K562 (cell line): ENCODE results near the gene CSE1L. TPM values are rescaled to one million over a fixed set of nuclear protein-coding genes. Genes with fewer than 3 reads are reported as not detected.

Experiments used
- DLX4 ChIP-seq: fragments of 250-450 bp; sonication (Bioruptor Pico); IDR thresholded peaks from 2 replicates; pipeline ENCODE4 v1.6.1; 2021; ENCODE audit warnings: mild to moderate bottlenecking
- HDAC1 ChIP-seq, 2 experiments: fragments of 450-650 bp; IDR thresholded peaks; 2 replicates each; pipeline ENCODE4 v1.6.1; 2016 to 2017; ENCODE audit warnings: inconsistent platforms in 1 of 2, mild to moderate bottlenecking in 1 of 2, moderate library complexity in 1 of 2
- RBFOX2 ChIP-seq: fragments of 200-400 bp; formaldehyde crosslinking; IDR thresholded peaks from 2 replicates; pipeline ENCODE4 v1.6.1; 2017; ENCODE audit warnings: low read depth, mild to moderate bottlenecking, low read length, moderate library complexity
- RBM15 ChIP-seq: fragments of 200-400 bp; formaldehyde crosslinking; IDR thresholded peaks from 2 replicates; pipeline ENCODE4 v1.6.1; 2018; ENCODE audit warnings: mild to moderate bottlenecking, low read length, moderate library complexity; ENCODE audit not compliant: insufficient read depth
- SIN3A ChIP-seq, 2 experiments: fragments of 150-350 bp in 1 of 2; IDR thresholded peaks; 2 replicates each; pipeline ENCODE4 v1.6.1; 2011 to 2016; ENCODE audit warnings: borderline replicate concordance in 2 of 2, low read depth in 2 of 2, low read length in 2 of 2, mild to moderate bottlenecking in 2 of 2, moderate library complexity in 2 of 2; ENCODE audit not compliant: control insufficient read depth in 1 of 2
- TAL1 ChIP-seq: fragments of 450-650 bp; IDR thresholded peaks from 2 replicates; pipeline ENCODE4 v1.6.1; 2016; ENCODE audit warnings: mild to moderate bottlenecking
- TCF7 ChIP-seq: sonication (generic); IDR thresholded peaks from 2 replicates; pipeline ENCODE4 v1.6.1; 2016; ENCODE audit warnings: antibody characterized with exemption, borderline replicate concordance
- TSC22D4 ChIP-seq: fragments of 450-650 bp; IDR thresholded peaks from 2 replicates; pipeline ENCODE4 v1.6.1; 2016; ENCODE audit warnings: missing genetic modification characterization, missing biosample characterization, control low read depth
- UBTF ChIP-seq, 2 experiments: IDR thresholded peaks; 2 replicates each; pipeline ENCODE4 v1.6.1; 2012; ENCODE audit warnings: improper control_type of control experiment in 2 of 2, low read depth in 2 of 2, low read length in 2 of 2, borderline replicate concordance in 1 of 2
- ZBTB7A ChIP-seq: IDR thresholded peaks from 2 replicates; pipeline ENCODE4 v1.6.1; 2011; ENCODE audit warnings: low read depth, mild to moderate bottlenecking, low read length, moderate library complexity, borderline replicate concordance; ENCODE audit not compliant: control insufficient read depth
- ZNF24 ChIP-seq: fragments of 450-650 bp; IDR thresholded peaks from 2 replicates; pipeline ENCODE4 v1.6.1; 2016
- ZNF407 ChIP-seq: fragments of 450-650 bp; IDR thresholded peaks from 2 replicates; pipeline ENCODE4 v1.6.1; 2016; ENCODE audit warnings: low read depth
- polyA plus RNA-seq, 8 experiments: library from polyadenylated mRNA; depleted of rRNA in 4 of 8; stranded (reverse) in 5 of 8; unstranded in 3 of 8; fragments of >200 nt; fragmentation: Nextera tagmentation in 2 of 8; fragmentation: Illumina TruSeq in 1 of 8; extraction: Ambion mirVana in 2 of 8; extraction: Trizol in 1 of 8; gene quantifications; 2 replicates each; pipeline versions ENCODE4 v1.2.1 to v1.2.3, GENCODE V29; 2011 to 2014; ENCODE audit warnings: inconsistent platforms in 1 of 8, missing spikeins in 1 of 8
- total RNA-seq, 7 experiments: library from RNA; depleted of rRNA in 6 of 7; stranded (reverse); fragments of >200 nt in 6 of 7; fragmentation: Illumina TruSeq in 2 of 7; extraction: Trizol in 2 of 7; gene quantifications; 2 replicates each; pipeline versions ENCODE4 v1.2.1 to v1.2.3, GENCODE V29; 2011 to 2021; ENCODE audit warnings: low replicate concordance in 1 of 7

The CSE1L gene
- total and polyA plus RNA-seq, 9 of the 15 experiments (the other 6 are each of a cell fraction or from before 2014, with no cell fraction given): 138 to 280 (median 209) TPM

GRCh38 chr20:49037962-49038387, 8.1 kb upstream of the CSE1L start (continued):
- no peak for TF ChIP-seq DLX4 (CRISPR knock-in tag)
- TF ChIP-seq TSC22D4: no peak
- TF ChIP-seq ZBTB7A: no peak
- no peak for TF ChIP-seq ZNF407
- TF ChIP-seq TCF7: no peak
- no peak for TF ChIP-seq RBFOX2
- no peak for TF ChIP-seq UBTF (IDR thresholded peaks at IDR 0.05; ENCODE audit: borderline replicate concordance in 1 of 2, low read depth in 2 of 2, low read length in 2 of 2)
- no peak for TF ChIP-seq SIN3A (IDR thresholded peaks at IDR 0.05; ENCODE audit: borderline replicate concordance in 2 of 2, control insufficient read depth in 1 of 2, low read depth in 2 of 2, low read length in 2 of 2)
- TF ChIP-seq ZNF24: no peak
- TF ChIP-seq HDAC1 (IDR thresholded peaks at IDR 0.05): peak in 1 of 2 experiments; percentile 99; a peak in 2 of 4 replicates
- peak; percentile 64 for TF ChIP-seq TAL1
- no peak for TF ChIP-seq RBM15
